Endothelial cell (in vitro differentiated cells): ENCODE measurements around the gene SULT1A2. TPM values are rescaled to one million over a fixed set of nuclear protein-coding genes. Genes with fewer than 3 reads are reported as not detected.
"Not testable (repeated sequence)": the region's sequence is repeated elsewhere in the genome, so short reads cannot be mapped to it uniquely, and the experiment has no call there.

Experiments
- DNase-seq: peaks from one replicate; pipeline ENCODE4 v3.0.0; 2021; ENCODE audit warnings: low spot score
- H3K27ac Mint-ChIP-seq: one replicate; pipeline ENCODE4 v1.8.0; 2021; ENCODE audit warnings: mixed read lengths, inconsistent platforms; ENCODE audit not compliant: unreplicated experiment
- H3K27me3 Mint-ChIP-seq: one replicate; pipeline ENCODE4 v1.8.0; 2021; ENCODE audit warnings: mild to moderate bottlenecking, moderate library complexity, mixed read lengths, inconsistent platforms; ENCODE audit not compliant: unreplicated experiment
- H3K36me3 Mint-ChIP-seq: one replicate; pipeline ENCODE4 v1.8.0; 2021; ENCODE audit warnings: mild to moderate bottlenecking, low read depth, mixed read lengths, inconsistent platforms; ENCODE audit not compliant: unreplicated experiment
- H3K4me1 Mint-ChIP-seq: one replicate; pipeline ENCODE4 v1.8.0; 2021; ENCODE audit warnings: mild to moderate bottlenecking, mixed read lengths, inconsistent platforms; ENCODE audit not compliant: unreplicated experiment
- H3K4me3 Mint-ChIP-seq: one replicate; pipeline ENCODE4 v1.8.0; 2021; ENCODE audit warnings: mild to moderate bottlenecking, mixed read lengths, inconsistent platforms; ENCODE audit not compliant: unreplicated experiment
- H3K9me3 Mint-ChIP-seq: one replicate; pipeline ENCODE4 v1.8.0; 2021; ENCODE audit warnings: mixed read lengths, inconsistent platforms; ENCODE audit not compliant: unreplicated experiment
- long read RNA-seq: library from polyadenylated mRNA; unstranded; transcript quantifications from one replicate; pipeline ENCODE4 v2.0.0, GENCODE V29; 2020; ENCODE audit not compliant: unreplicated experiment
- total RNA-seq: library from RNA; stranded (reverse); fragmentation: NEBNext Ultra II Directional; extraction: Animal tissue kit (Norgen Biotek cat#: 25700); gene quantifications from one replicate; pipeline ENCODE4 v1.2.1, GENCODE V29; 2021; ENCODE audit not compliant: unreplicated experiment
- TF ChIP-seq, protein P1 (sequence below): fragments of 200-600 bp; sonication (generic); IDR thresholded peaks from one replicate; pipeline ENCODE4 v1.5.0; 2021; ENCODE audit warnings: antibody characterized with exemption; ENCODE audit not compliant: unreplicated experiment

The SULT1A2 gene
- total RNA-seq: 2.8 TPM
- long read RNA-seq, partial matches to known transcripts: 0 of 8 reads
- long read RNA-seq, other reads (novel, unspliced or antisense): 6 of 8 reads

- H3K27me3 Mint-ChIP-seq: peaks cover 5% of the 10 kb centered on the region
Measured at GRCh38 chr16:28596840-28597691, at the start of gene SULT1A2. Gene SULT1A2, minus strand, starts transcription at chr16:28597050. Its CDS starts 1,120 bp downstream, at chr16:28595930.

DNA sequence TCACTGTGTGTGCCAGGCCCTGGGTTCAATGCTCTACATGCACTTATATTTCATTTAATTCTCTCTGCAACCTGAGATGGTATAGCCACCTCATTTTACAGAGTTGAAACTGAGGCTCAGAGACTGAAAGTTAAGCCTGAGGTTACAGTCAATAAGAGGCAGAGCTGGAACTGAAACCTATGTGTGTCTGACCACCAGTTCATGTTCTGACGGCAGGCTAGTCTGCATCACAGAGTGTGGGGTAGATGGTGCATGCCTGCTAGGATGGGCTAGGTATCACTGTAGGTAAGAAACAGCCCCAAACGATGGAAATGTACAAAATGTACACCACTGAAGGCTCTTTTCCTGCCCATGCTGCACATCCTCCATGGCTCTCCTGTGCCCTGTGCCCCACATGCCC lies 43.1 kb upstream of the SULT1A2 start:
- H3K27me3 Mint-ChIP-seq, H3K4me1 Mint-ChIP-seq, H3K9me3 Mint-ChIP-seq, H3K36me3 Mint-ChIP-seq, H3K27ac Mint-ChIP-seq, DNase-seq, H3K4me3 Mint-ChIP-seq: not testable (repeated sequence)

More at GRCh38 chr16:28596840-28597691, at the start of gene SULT1A2:
- DNase-seq: no peak
- peaks cover 18% of the 10 kb centered on the region for H3K4me1 Mint-ChIP-seq
- TF ChIP-seq, protein P1, sequence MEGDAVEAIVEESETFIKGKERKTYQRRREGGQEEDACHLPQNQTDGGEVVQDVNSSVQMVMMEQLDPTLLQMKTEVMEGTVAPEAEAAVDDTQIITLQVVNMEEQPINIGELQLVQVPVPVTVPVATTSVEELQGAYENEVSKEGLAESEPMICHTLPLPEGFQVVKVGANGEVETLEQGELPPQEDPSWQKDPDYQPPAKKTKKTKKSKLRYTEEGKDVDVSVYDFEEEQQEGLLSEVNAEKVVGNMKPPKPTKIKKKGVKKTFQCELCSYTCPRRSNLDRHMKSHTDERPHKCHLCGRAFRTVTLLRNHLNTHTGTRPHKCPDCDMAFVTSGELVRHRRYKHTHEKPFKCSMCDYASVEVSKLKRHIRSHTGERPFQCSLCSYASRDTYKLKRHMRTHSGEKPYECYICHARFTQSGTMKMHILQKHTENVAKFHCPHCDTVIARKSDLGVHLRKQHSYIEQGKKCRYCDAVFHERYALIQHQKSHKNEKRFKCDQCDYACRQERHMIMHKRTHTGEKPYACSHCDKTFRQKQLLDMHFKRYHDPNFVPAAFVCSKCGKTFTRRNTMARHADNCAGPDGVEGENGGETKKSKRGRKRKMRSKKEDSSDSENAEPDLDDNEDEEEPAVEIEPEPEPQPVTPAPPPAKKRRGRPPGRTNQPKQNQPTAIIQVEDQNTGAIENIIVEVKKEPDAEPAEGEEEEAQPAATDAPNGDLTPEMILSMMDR: no peak
- no peaks in the 10 kb centered on the region for H3K9me3 Mint-ChIP-seq
- peaks cover 7% of the 10 kb centered on the region for H3K36me3 Mint-ChIP-seq
- H3K27ac Mint-ChIP-seq: peak within 1 kb of the TSS; percentile 42
- peak within 1 kb of the TSS; percentile 25 for H3K4me3 Mint-ChIP-seq

DNA sequence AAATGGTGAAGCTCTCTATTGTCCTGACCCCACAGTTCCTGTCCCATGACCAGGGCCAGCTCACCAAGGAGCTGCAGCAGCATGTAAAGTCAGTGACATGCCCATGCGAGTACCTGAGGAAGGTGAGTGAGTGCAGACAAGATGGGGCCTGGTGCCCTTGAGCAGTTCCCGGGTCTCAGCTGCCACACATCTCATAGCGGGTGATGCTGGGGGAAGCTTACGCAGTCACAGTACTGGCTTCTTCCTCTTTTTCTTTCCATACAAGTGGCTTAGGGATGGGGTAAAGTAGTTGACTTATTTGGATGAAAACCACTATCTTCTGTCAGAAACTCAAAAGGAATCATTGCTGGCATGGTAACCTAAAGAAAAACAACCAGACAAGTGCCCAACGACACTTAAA lies 41.5 kb upstream of the SULT1A2 start:
- not testable (repeated sequence) for H3K27ac Mint-ChIP-seq, H3K27me3 Mint-ChIP-seq, H3K36me3 Mint-ChIP-seq, H3K4me3 Mint-ChIP-seq, H3K4me1 Mint-ChIP-seq, DNase-seq, H3K9me3 Mint-ChIP-seq

GRCh38 chr16:28637765-28638164 lies 40.9 kb upstream of the SULT1A2 start, which contains the start of gene NPIPB8:
Gene NPIPB8, plus strand, starts transcription at chr16:28638065. Its CDS starts 296 bp downstream, at chr16:28638361.
- not testable (repeated sequence) for H3K27me3 Mint-ChIP-seq

DNA sequence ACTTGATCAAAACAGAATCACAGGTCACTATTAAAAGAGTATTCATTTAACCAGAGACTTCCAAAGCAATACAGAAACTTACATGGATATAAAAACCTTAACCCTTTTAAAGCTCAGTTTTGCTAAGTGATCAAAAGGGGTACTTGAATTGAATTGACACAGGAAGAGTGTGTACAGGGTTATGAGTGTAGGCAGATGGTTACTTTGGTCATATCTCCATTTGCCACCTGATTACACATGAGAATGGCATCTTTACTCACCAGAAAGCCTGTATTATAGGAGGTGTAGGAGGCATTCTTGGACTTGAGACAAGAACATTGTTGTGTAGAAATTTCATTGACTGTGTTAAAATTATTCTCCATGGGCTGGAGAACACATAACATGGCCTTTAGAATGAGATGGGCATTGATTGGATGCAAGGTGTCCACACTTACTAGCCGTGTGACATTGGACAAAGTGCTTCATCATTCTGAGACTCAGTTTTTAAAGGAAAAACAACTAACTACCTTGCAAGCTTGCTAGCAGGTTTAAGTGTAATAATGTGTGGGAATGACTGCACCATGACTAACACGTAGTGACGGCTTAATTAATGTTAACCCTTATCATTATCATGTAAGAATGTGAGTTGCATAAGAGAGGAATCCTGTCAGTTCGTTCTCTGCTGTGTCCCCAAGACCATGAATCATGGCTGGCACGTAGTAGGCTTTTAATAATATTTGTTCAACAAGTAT lies 39.4 kb upstream of the SULT1A2 start:
- H3K27me3 Mint-ChIP-seq, DNase-seq, H3K27ac Mint-ChIP-seq, H3K36me3 Mint-ChIP-seq, H3K4me1 Mint-ChIP-seq, H3K9me3 Mint-ChIP-seq, H3K4me3 Mint-ChIP-seq: not testable (repeated sequence)

More at GRCh38 chr16:28637765-28638164, 40.9 kb upstream of the SULT1A2 start, which contains the start of gene NPIPB8:
- H3K4me1 Mint-ChIP-seq, DNase-seq, H3K4me3 Mint-ChIP-seq, H3K27ac Mint-ChIP-seq, H3K9me3 Mint-ChIP-seq, H3K36me3 Mint-ChIP-seq: not testable (repeated sequence)

DNA sequence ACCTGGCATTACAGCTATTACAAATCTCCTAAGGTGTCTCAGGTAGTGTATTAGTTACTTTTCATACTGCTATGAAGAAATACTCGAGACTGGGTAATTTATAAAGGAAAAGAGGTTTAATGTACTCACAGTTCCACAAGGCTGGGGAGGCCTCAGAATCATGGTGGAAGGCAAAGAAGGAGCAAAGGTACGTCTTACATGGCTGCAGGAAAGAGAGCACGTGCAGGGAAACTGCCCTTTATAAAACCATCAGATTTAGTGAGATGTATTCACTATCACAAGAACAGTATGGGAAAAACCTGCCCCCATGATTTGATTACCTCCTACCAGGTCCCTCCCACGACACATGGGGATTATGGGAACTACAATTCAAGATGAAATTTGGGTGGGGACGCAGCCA lies 34.1 kb upstream of the SULT1A2 start:
- not testable (repeated sequence) for H3K4me1 Mint-ChIP-seq, H3K36me3 Mint-ChIP-seq, H3K9me3 Mint-ChIP-seq, H3K4me3 Mint-ChIP-seq, DNase-seq, H3K27ac Mint-ChIP-seq, H3K27me3 Mint-ChIP-seq

GRCh38 chr16:28623172-28623711 lies 26.4 kb upstream of the SULT1A2 start:
- DNase-seq: no peak
- Mint-ChIP-seq H3K9me3 (no peaks in the 10 kb centered on the region), H3K27ac (no peak overlapping the region), H3K36me3 (no peaks in the 10 kb centered on the region), H3K27me3 (no peaks in the 10 kb centered on the region), H3K4me1 (no peaks in the 10 kb centered on the region), H3K4me3 (no peak overlapping the region)
- TF ChIP-seq, protein P1: no peak

DNA sequence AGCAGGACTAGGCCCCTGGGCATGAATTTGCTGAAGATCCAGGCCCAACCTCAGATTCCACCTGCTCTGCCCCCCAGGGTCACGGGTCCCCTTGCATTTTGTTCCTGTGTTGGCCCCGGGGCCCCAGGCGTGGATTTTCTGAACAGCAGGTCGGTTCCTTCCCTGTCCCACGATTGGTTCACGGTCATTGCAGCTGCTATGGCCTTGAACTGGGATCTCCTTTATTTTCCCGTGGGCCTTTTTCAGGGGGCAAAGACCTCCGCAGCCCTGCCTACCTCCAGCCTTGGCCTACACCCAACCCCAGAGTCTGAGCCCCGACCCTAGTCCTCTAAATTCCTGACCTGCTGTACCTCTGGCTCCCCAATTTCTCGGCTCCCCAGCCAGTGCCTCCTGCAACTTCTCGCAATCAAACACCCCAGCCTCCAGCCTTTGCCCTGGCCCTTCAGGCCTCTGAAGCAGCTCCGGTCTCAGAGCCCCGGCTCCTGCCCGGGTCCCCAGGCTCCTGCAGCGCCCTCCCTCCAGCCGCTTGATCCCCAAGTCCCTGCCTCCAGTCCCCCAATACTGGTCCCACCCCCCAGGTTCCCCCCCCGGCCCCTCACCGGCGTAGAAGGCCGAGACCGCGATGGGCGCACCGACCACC lies 25.8 kb upstream of the SULT1A2 start:
- H3K27ac Mint-ChIP-seq, DNase-seq, H3K9me3 Mint-ChIP-seq, H3K4me3 Mint-ChIP-seq, H3K27me3 Mint-ChIP-seq, H3K36me3 Mint-ChIP-seq, H3K4me1 Mint-ChIP-seq: not testable (repeated sequence)
